NCI-H524 (cell line): ENCODE results near the gene DISP1.
"Not testable (repeated sequence)": the region's sequence is repeated elsewhere in the genome, so short reads cannot be mapped to it uniquely, and the experiment has no call there.

Experiments
- DNase-seq, 2 experiments: peaks; one replicate each; lab custom pipeline; 2025; lab: John Stamatoyannopoulos, UW

DISP1 gene

DNA sequence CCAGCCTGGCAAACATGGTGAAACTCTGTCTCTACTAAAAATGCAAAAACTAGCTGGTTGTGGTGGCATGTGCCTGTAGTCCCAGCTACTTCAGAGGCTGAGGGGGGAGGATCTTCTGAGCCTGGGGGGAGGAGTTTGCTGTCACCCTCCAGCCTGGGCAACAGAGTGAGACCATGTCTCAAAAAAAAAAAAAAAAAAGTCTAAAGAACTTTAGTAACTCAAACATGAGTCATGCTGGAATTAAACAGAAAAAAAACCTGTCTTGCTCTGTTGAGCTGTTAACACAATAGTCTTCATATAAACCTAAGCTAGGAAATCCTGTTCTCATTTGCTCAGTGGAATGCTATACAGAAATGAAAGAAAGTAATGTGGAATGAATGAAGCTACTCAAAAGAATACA is 16.7 kb upstream of the DISP1 start:
- DNase-seq: no peak

DNA sequence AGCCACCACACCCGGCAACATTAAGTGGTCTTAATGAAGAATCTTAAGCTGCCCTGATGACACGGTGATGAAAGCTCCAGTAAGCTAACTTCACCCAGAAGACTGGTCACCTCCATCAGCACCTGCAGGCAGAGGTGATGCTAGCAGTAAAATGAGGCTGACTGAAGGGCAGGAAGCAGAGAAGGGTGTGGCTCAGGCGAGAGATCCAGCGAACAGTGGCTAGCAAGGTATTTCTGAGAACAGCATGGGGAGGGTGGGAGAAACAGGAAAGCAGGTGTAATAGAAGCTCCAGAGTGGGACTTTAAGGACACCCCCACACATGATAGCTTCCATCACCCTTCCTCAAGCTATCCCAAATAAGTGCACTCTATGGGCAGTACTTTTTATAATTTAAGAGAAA is 15.9 kb upstream of the DISP1 start:
- DNase-seq: no peak

DNA sequence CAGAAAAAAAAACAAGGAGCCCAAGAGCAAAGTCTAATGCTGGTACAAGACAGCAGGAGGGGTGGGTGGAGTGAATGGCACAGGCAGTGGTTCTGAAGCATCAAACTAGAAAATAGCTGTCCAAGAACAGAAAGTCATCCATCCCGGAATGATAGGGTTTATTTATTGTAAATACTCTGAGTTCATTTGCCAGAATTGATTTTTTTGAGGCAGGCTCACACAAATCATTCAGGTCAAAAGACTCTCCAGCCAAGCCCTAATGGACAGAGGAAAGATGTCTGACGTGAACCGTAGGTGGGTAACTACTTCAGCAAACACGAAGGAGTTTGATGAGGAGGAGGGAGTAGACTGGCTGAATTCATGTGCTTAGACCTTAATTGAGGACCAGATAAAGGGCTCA is 13.8 kb upstream of the DISP1 start:
- DNase-seq: no peak

DNA sequence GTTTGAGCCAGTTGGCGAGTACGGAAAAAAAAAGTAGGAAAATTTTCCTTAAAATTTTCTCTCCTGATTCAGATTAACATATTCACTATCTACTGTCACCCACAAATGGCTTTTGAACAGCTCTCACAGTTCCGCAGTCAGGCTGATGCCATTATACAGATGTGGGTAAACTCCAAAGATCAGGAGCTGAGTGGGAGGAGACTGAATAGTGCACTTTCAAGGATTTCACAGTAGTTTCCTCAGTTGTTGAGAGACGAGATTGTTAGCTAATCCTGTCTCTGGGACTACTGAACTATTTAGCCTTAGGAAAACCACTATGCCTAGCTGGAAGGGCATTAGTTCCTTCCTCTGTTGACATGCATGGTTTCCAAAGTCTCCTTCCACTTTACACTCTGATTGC is 3.2 kb upstream of the DISP1 start:
- no peak for DNase-seq

DNA sequence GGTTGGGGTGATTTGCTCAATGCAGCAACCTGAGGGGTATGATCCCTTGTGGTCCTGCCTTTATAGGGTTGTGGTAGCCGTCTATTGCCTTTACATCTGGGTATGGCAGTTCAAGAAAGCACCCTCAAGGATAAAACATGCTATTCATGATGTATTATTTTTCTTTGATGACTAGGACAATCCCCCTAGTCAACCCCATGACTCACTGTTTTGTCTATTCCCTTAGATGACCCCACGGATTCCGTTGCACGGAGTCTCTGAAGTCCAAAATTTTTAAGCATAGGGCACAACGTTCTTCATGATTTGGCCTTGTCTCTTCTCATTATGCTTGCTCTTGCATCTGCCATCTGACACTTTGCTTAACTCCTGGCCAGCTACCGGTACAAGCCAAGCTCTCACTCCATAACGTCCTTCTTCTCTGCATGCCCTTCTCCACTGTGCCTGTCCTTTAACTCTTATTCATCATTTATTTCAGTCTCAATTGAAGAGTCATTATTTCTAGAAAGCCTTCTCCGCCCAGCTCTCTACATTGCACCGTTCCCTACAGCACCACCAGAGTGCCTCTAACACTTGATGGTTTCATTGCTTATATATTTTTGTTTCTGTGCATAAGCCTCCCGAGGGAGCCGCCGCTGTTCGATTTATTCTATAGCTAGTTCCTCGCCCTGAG is 838 bp upstream of the DISP1 start:
- DNase-seq: no peak

DNA sequence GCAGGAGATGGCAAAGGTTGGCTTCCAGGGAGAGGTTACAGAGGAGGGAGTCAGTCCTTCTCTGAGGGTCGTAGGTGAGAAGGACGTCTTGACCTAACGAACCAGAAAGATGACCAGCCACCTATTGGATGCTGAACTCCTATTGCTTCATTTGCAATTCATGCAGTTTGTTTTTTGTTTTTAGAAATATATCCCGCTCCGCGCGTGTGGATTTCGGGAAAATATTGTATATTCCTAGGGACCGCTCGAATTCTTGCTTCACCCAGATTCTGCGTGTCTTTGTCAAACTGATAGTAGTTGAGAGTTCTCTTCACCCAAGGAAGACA is 564 bp downstream of the DISP1 start:
- DNase-seq: no peak

DNA sequence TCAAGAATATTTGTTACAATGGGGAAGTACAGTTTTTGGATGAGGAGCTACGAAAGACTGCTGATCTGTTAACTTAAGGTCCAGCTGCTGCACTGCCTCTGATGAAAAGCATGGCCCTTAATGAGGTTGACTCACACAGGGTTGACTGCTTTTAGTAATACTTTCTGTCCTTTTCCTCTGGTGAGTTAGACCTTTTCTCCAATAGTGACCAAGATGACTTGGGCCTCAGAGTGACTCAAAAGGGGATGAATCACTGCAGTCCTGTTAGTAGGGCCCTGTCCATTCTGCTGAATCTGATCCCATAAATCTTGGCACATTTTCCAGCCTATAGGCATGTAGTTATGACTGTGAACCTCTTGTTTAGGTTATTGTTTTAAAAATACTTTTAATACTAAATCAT is 2.7 kb downstream of the DISP1 start:
- DNase-seq: no peak

DNA sequence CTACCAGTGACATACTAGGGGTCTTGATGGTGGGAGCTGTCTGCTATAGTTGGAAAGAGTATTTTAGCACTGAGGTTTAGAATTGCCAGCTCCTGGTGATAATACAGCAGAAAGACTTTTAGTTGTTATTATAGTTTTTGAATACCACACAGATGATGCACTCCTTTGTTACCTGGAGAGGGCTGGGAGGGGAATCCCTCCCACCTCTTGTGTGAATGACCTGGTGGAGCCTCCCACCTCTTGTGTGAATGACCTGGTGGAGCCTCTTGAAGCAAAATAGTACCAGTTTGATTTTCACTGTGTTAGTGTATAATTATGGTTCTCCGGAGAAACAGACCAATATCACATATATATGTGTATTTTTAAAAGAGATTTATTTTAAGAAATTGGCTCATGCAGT is 3.3 kb downstream of the DISP1 start:
- DNase-seq: no peak

DNA sequence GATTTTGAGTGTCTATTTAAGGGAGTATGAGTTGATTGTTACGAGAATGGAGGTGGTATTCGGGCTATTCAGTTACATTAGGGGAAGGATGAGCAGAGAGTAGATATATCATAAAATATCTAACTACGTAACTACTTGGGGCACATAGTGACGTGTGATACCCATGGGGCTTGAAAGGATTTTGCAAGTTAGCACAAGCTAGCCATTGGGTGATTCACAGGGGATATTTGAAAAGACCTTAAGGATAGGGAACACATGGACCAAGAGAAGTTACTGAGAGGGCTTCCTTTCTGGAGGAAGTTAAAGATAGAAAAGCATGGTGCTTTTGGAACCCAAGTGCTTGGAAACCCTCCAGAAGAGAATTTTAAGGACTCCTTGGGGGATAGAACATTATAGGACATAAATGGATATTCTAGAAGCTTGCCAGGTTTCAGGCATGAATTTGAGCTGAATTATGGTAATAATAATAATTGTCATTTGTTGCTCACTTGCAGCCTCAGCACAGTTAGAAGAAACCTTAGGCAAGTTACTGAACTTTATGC is 5.4 kb downstream of the DISP1 start:
- no peak for DNase-seq

DNA sequence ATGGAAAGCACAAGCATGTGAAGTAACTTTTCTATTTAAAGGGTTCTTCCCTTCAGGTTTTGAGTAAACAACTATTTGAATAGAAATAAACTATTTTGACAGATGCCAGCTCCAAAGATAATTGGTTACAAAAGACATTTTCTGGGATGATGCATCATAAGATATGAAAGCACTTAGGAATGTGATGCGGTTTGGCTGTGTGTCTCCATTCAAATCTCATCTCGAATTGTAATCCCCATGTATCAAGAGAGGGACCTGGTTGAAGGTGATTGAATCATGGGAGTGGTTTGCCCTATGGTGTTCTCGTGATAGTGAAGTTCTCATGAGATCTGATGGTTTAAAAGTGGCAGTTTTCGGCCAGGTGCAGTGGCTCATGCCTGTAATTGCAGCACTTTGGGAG is 6.4 kb downstream of the DISP1 start:
- DNase-seq: no peak

DNA sequence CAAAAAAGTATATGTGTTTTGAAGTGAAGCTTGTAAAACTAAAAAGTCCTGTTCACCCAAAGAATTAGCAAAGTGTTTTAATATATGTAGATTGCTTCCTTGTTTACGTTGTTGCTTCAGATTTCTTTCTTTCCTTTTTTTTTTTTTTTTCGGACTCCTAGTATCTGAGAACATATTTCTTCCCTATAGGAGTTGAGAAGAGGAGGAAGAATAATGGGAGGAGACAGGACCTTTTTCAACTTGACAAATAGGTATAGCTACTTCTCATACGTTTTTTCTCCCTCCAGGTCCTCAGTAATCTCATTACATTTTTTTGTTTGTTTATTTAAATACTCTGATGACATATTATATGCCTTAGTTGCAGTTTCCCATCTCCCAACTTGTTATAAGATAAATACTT is 8.9 kb downstream of the DISP1 start:
- DNase-seq: no peak

DNA sequence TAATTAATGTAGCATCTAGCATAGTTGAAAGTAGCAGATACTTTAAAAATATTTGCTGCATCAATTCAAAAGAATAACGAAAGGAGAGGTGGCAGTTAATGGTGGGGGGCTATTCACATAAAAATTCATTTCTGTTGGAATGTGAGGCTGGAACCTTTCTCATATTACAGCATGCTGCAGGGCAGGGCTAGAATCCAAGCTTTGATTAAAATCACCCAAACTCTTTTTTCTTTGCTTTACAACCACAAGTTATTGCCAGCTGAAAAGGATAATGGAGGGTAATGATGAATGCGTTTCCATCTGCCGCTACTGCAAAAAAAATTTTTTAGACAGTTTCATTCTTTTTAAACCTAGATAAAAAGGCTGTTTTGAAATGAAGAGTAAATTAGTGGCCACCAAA is 9.8 kb downstream of the DISP1 start:
- no peak for DNase-seq

DNA sequence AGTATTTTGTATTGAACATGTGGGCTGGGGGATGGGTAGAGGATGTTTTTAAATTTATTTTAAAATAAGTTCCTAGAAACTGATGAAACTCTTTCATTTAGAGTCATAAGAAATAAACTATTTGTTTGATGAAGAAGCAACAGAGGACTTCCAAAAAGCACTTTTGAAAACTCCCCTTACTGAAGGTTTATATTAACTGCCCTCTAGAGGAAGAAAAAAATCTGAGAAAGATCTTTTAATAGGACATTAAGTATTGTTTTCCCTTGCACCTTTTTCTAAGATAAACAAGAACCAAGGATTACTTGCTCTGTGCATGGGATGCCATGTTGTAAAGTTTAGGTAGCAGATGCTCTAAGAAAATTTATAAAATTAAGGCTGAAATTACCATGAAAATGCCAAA is 14.1 kb downstream of the DISP1 start:
- no peak for DNase-seq

DNA sequence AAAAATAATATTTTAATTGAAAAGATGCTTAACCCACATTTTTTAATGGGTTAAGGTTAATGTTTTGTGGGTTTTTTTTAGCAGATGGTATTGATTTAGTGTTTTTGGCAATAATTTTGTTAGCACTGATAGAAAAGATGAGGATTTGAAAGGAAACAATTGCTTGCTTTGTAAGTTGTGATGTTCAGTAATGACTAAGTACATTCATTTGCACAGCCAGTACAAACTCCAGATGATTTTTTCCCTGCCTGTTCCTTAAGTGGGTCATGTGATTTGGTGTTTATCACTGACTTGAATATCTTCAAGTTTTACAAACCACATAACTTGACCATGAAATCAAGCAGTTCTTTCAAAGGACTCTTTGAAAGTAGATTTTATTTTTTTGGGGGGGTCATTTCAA is 15.0 kb downstream of the DISP1 start:
- DNase-seq: no peak

DNA sequence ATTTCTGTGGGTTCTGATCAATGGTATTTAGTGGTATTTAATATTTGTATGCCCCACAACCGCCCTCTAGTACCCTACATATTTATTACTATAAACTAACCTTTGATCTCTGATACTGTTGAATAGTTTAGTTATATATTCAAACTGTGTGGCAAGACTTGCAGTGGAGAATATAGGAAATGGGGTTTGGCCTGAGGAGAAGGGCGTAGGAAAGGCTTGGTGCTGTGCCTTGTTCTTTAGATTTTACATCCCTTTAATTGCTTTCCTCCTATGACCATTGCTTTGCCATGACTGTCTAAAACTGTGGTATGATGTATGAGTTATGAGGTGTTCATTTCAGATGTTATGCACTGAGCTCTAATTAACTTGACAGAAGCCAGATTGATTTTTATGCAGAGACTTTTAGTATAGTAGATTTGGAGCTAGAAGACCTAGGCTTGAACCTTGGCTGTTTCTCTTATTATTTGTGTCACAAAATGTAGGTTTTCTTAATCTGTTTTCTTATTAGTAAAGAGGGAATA is 18.6 kb downstream of the DISP1 start:
- DNase-seq: no peak

DNA sequence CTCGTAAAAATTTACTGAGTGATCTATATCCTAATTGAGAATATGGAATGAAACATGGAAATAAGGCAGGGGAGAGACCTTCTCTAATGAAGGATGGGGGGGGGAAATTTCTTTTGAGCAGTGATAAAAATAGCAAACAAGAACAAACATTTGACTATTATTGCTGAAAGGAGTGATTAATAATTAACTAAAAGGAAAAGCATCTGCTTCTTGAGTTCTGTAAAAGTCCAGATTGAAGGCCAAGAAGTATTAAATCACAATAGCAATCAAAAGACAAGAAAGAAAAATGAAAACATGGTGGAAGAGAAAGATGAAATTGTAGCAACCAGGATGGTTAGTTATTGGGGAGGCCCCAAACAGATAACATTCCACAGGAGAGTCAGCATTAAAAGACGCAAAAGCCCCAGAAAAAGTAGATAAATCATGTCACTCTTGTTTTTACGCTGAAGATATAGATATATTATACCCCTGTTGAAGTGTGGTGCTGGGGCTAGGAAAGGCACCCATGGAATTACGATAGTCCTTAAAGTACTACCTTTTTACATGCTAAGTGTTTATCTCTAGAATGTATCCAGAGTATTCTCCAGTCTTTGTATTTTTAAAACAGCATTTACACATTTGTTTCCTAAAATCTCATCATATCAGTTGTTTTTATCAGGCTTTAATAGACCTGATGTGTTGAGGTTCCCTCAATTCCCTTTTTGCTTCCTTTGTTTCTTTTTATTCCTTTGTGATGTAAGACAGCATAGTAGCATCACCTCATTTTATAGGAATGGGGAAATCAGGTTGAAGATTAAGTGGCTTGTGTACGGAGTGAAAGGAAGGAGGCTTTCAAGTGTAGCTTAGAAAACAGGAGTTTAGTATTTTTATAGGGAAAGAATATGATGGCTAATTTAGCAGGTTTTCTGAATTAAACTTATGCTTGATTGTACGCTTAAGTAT is 28.9 kb downstream of the DISP1 start:
- peak in 1 of 2 experiments; percentile 47 for DNase-seq

DNA sequence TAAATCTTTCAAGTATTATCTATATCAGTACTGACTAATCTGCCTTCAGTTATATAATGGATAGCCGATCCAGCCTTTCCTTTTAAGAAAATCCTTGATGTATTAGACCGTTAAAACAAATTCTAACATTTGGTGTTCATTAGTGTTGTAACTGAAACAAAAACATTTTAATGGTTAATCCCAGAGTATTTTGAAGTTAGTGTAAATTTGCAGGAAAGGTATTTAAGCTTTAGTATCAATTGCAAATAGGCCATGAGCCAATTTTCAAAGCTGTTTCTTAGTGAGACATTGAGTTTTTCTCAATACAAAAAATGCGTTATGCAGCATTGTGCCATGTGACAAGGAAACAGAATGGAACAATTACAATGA is 29.6 kb downstream of the DISP1 start:
- DNase-seq: peak in 1 of 2 experiments; percentile 47

DNA sequence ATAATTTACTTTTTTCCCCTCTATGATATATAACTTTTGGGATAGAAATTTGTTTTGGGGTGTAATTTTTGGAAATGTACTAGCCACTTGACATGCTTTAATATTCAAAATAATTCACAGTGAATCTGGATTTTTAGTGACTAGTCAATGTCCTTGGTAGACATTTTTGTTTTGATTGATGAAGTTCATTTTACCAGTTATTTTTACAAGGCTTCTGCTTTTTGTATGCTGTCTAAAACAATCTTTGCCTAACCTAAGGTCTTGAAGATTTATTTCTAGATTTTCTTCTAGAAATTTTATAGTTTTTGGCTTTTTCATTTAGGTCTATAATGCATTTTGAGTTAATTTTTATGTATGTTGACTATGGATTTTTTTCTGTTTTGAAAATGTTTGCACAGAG is 30.9 kb downstream of the DISP1 start:
- no peak for DNase-seq

DNA sequence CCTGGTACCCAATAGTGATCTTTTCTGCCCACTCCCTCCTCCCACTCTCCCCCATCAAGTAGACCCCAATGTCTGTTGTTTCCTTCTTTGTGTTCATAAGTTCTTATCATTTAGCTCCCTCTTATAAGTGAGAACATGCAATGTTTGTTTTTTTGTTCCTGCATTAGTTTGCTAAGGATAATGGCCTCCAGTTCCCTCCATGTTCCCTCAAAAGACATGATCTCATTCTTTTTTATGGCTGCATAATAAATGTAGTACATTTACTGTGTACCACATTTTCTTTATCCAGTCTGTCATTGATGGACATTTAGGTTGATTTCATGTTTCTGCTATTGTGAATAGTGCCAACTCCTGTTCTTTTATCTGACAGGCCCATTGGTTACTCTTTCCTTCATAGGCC is 35.7 kb downstream of the DISP1 start:
- DNase-seq: not testable (repeated sequence)

DNA sequence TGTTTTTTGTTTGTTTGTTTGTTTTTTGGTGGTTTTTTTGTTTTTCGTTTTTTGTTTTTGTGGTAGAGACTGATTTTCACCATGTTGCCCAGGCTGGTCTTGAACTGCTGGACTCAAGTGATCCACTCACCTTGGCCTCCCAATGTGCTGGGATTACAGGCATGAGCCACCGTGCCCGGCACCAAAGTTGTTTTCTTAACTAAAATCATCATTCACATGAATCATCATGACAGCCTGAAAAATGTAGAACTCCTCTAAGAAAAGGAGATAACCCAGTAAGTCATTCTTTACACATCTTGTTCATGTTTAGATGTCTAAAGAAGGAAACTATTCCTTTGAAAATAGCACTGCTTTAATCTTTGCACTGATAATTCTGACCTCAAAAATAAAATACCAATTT is 37.5 kb downstream of the DISP1 start:
- DNase-seq: no peak

DNA sequence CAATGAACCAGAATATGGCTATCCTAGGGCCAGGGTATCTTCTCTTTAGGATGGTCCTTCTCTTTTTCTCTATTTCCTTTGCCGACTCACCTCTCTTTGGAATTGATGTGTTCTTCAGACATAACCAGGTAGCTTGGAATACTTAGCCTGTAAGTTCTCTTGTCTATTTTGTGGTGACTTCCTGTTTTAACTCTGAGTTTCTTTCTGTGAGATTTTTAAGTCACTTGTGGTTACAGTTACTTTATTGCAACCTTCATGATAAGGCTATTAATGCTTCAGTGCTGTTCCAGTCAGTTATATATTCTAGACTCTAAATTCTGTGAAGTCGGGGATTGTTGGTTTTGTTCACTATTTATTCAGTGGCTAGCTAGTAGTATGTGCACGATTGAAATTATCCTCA is 46.2 kb downstream of the DISP1 start:
- DNase-seq: no peak
